Endothelial cell (in vitro differentiated cells): Measurements from ENCODE around the gene OXNAD1. TPM values are rescaled to one million over a fixed set of nuclear protein-coding genes. Genes with fewer than 3 reads are reported as not detected.

ENCODE experiments used
- DNase-seq: peaks from one replicate; pipeline ENCODE4 v3.0.0; 2021; ENCODE audit warnings: low spot score
- H3K27ac Mint-ChIP-seq: one replicate; pipeline ENCODE4 v1.8.0; 2021; ENCODE audit warnings: mixed read lengths, inconsistent platforms; ENCODE audit not compliant: unreplicated experiment
- H3K27me3 Mint-ChIP-seq: one replicate; pipeline ENCODE4 v1.8.0; 2021; ENCODE audit warnings: mild to moderate bottlenecking, moderate library complexity, mixed read lengths, inconsistent platforms; ENCODE audit not compliant: unreplicated experiment
- H3K36me3 Mint-ChIP-seq: one replicate; pipeline ENCODE4 v1.8.0; 2021; ENCODE audit warnings: mild to moderate bottlenecking, low read depth, mixed read lengths, inconsistent platforms; ENCODE audit not compliant: unreplicated experiment
- H3K4me1 Mint-ChIP-seq: one replicate; pipeline ENCODE4 v1.8.0; 2021; ENCODE audit warnings: mild to moderate bottlenecking, mixed read lengths, inconsistent platforms; ENCODE audit not compliant: unreplicated experiment
- H3K4me3 Mint-ChIP-seq: one replicate; pipeline ENCODE4 v1.8.0; 2021; ENCODE audit warnings: mild to moderate bottlenecking, mixed read lengths, inconsistent platforms; ENCODE audit not compliant: unreplicated experiment
- H3K9me3 Mint-ChIP-seq: one replicate; pipeline ENCODE4 v1.8.0; 2021; ENCODE audit warnings: mixed read lengths, inconsistent platforms; ENCODE audit not compliant: unreplicated experiment
- CTCF ChIP-seq: fragments of 200-600 bp; sonication (generic); IDR thresholded peaks from one replicate; pipeline ENCODE4 v1.5.0; 2021; ENCODE audit warnings: antibody characterized with exemption; ENCODE audit not compliant: unreplicated experiment
- total RNA-seq: library from RNA; stranded (reverse); fragmentation: NEBNext Ultra II Directional; extraction: Animal tissue kit (Norgen Biotek cat#: 25700); gene quantifications from one replicate; pipeline ENCODE4 v1.2.1, GENCODE V29; 2021; ENCODE audit not compliant: unreplicated experiment

OXNAD1 gene
- total RNA-seq, 1 donor from 2014 or later, result 10.9 TPM

- H3K27me3 Mint-ChIP-seq, result no peaks in the 10 kb centered on the region
- peaks cover 6% of the 10 kb centered on the region for H3K4me1 Mint-ChIP-seq
- no peaks in the 10 kb centered on the region for H3K36me3 Mint-ChIP-seq
- no peak for DNase-seq
- H3K9me3 Mint-ChIP-seq, result no peaks in the 10 kb centered on the region
- H3K27ac Mint-ChIP-seq, result no peak overlapping the region
- TF ChIP-seq CTCF, result no peak
- no peak overlapping the region for H3K4me3 Mint-ChIP-seq
Observed at GRCh38 chr3:16280671-16281070, 15.7 kb downstream of the OXNAD1 start.

GRCh38 chr3:16284633-16285032, 19.6 kb downstream of the OXNAD1 start:
- H3K4me1 Mint-ChIP-seq, result no peaks in the 10 kb centered on the region
- H3K9me3 Mint-ChIP-seq, result no peaks in the 10 kb centered on the region
- no peak for TF ChIP-seq CTCF
- H3K27ac Mint-ChIP-seq, result no peak overlapping the region
- H3K36me3 Mint-ChIP-seq, result peaks cover 5% of the 10 kb centered on the region
- DNase-seq, result no peak
- no peaks in the 10 kb centered on the region for H3K27me3 Mint-ChIP-seq
- H3K4me3 Mint-ChIP-seq, result no peak overlapping the region

GRCh38 chr3:16286161-16286560, 21.1 kb downstream of the OXNAD1 start:
- Mint-ChIP-seq H3K36me3 (peaks cover 5% of the 10 kb centered on the region), H3K4me1 (peaks cover 8% of the 10 kb centered on the region), H3K27ac (no peak overlapping the region), H3K9me3 (no peaks in the 10 kb centered on the region), H3K4me3 (no peak overlapping the region), H3K27me3 (no peaks in the 10 kb centered on the region)
- DNase-seq, result no peak
- no peak for TF ChIP-seq CTCF

GRCh38 chr3:16286751-16287543, 21.9 kb downstream of the OXNAD1 start:
- peaks cover 5% of the 10 kb centered on the region for H3K36me3 Mint-ChIP-seq
- no peak for TF ChIP-seq CTCF

GRCh38 chr3:16288664-16289063, 23.7 kb downstream of the OXNAD1 start:
- Mint-ChIP-seq H3K27me3 (no peaks in the 10 kb centered on the region), H3K4me3 (no peak overlapping the region), H3K27ac (no peak overlapping the region), H3K36me3 (peaks cover 11% of the 10 kb centered on the region), H3K9me3 (no peaks in the 10 kb centered on the region), H3K4me1 (peaks cover 12% of the 10 kb centered on the region)
- no peak for TF ChIP-seq CTCF
- DNase-seq, result no peak

More at GRCh38 chr3:16286751-16287543, 21.9 kb downstream of the OXNAD1 start:
- DNase-seq, result no peak
- Mint-ChIP-seq H3K4me3 (no peak overlapping the region), H3K9me3 (no peaks in the 10 kb centered on the region), H3K4me1 (peaks cover 12% of the 10 kb centered on the region), H3K27me3 (no peaks in the 10 kb centered on the region), H3K27ac (no peak overlapping the region)
